ENCODE measurements around the gene CRACR2A. TPM values are rescaled to one million over a fixed set of nuclear protein-coding genes. Genes with fewer than 3 reads are reported as not detected.

The CRACR2A gene
- total and polyA plus RNA-seq, 2 of the 8 experiments (the other 6 are each of a cell fraction or from before 2014, with no cell fraction given) = 0.85 to 3.2 TPM

DNA sequence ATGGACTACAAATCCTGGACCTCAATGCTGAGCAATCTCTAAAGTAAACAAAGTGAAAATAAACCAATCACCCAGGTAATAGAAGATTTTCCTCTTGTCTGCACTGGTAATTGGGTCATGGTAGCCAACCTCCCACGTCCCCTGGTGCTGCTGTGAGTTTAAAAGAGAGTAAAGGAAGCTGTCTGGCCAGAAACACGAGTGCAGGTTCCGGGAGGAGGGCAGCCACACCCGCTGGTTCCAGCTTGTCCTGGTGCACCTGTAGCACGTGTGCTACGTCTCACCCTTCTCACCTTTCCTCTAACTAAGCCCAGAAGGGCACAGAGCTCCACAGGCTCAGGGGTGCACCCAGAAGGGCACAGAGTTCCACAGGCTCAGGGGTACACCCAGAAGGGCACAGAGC lies 5.4 kb downstream of the CRACR2A start:
- Histone ChIP-seq H3K27me3 (replicated peaks in 1 of 4; ENCODE audit: control insufficient read depth in 3 of 4, extremely low read depth in 1 of 4, insufficient read depth in 3 of 4, low read length in 3 of 4) (peaks cover 0 to 9% (median 9%) of the 10 kb centered on the region in 4 experiments; a peak in 6 of 7 replicates), H2BK120ac (replicated peaks; ENCODE audit: low read depth, low read length) (no peak overlapping the region), H3K4ac (replicated peaks; ENCODE audit: insufficient read length, low read depth, low read length) (no peak overlapping the region), H3K23me2 (ENCODE audit: low read depth, low read length) (no peaks in the 10 kb centered on the region; the same call in 1 of the 2 replicates), H3K56ac (replicated peaks; ENCODE audit: insufficient read length, low read depth, low read length) (no peak overlapping the region), H3K9ac (replicated peaks in 1 of 4; ENCODE audit: extremely low read depth in 1 of 4, low read depth in 3 of 4, low read length in 3 of 4) (no peak overlapping the region), H2AFZ (ENCODE audit: low read length) (no peak overlapping the region), H2BK20ac (ENCODE audit: low read length) (no peak overlapping the region), H3K14ac (ENCODE audit: insufficient read length) (no peak overlapping the region), H3K79me2 (ENCODE audit: control insufficient read depth in 1 of 2, insufficient read depth in 2 of 2, low read length in 2 of 2) (no peaks in the 10 kb centered on the region), H3K79me1 (ENCODE audit: low read depth, low read length) (no peaks in the 10 kb centered on the region), H4K8ac (ENCODE audit: extremely low read depth, insufficient read depth, low read length) (no peak overlapping the region), H3K27ac (ENCODE audit: low read depth, low read length) (no peak overlapping the region), H3K4me2 (ENCODE audit: insufficient read depth in 1 of 2, low read depth in 2 of 2, low read length in 2 of 2) (no peak overlapping the region), H2AK5ac (ENCODE audit: low read depth, low read length) (no peak overlapping the region), H4K20me1 (replicated peaks in 1 of 2; ENCODE audit: control insufficient read depth in 1 of 2, insufficient read depth in 2 of 2, low read length in 2 of 2) (no peaks in the 10 kb centered on the region), H3K4me1 (replicated peaks in 1 of 4; ENCODE audit: control insufficient read depth in 3 of 4, insufficient read depth in 4 of 4, low read length in 3 of 4) (peaks cover 0 to 4% (median 1%) of the 10 kb centered on the region in 4 experiments; a peak in 4 of 7 replicates), H3K9me3 (ENCODE audit: insufficient read depth in 2 of 2, low read depth in 1 of 2, low read length in 1 of 2) (no peaks in the 10 kb centered on the region), H3K18ac (ENCODE audit: extremely low read depth, low read length) (no peak overlapping the region), H3K23ac (ENCODE audit: insufficient read length) (no peak overlapping the region), H4K5ac (ENCODE audit: insufficient read length, low read depth, low read length) (no peak overlapping the region), H2BK5ac (ENCODE audit: low read depth, low read length) (no peak overlapping the region), H3K36me3 (ENCODE audit: control insufficient read depth in 2 of 4, insufficient read depth in 4 of 4, low read length in 3 of 4) (no peaks in the 10 kb centered on the region), H2BK15ac (ENCODE audit: low read length) (no peak overlapping the region), H4K91ac (replicated peaks; ENCODE audit: insufficient read length, low read length) (no peak overlapping the region), H2BK12ac (ENCODE audit: low read depth, low read length) (no peak overlapping the region), H3K4me3 (ENCODE audit: extremely low read depth in 1 of 4, insufficient read depth in 2 of 4, low read depth in 3 of 4, low read length in 4 of 4) (no peak overlapping the region)
- ChIA-PET POLR2A (ENCODE audit: partially characterized antibody) (interaction anchor here (0.7 kb wide), 1 partner anchor 41 kb away, joined by 3 read pairs; no protein-coding TSS in a partner anchor), CTCF (ENCODE audit: partially characterized antibody) (interaction anchor here (0.8 to 2.0 kb wide), 3 partner anchors 30 to 447 kb away, joined by 3 to 5 read pairs (median 4); no protein-coding TSS in a partner anchor)
- DNase-seq (ENCODE audit: low read depth in 1 of 2, low spot score in 2 of 2) (peak in 1 of 2 experiments; percentile 24), FAIRE-seq (no peak)
- 81% methylated on average over 6 of the region's 6 CpGs; no CpG with 5 or more reads in 1 of the 2 experiments for WGBS, 2 experiments (ENCODE audit: extremely low coverage in 1 of 2, insufficient coverage in 1 of 2, insufficient read length in 1 of 2, insufficient replicate concordance in 2 of 2, low coverage in 1 of 2, low lambda C conversion rate in 2 of 2, missing lambda C conversion rate in 1 of 2)
- TF ChIP-seq JUND (IDR thresholded peaks at IDR 0.05; ENCODE audit: low read length) (no peak), EGR1 (IDR thresholded peaks at IDR 0.05; ENCODE audit: borderline replicate concordance, low read depth, low read length) (no peak), SP2 (IDR thresholded peaks at IDR 0.05; ENCODE audit: low read length) (no peak), KDM1A (IDR thresholded peaks at IDR 0.05; ENCODE audit: borderline replicate concordance, low read length) (no peak), ASH2L (IDR thresholded peaks at IDR 0.05; ENCODE audit: low read length) (no peak), TBP (IDR thresholded peaks at IDR 0.05; ENCODE audit: low read depth, low read length) (no peak), POLR2AphosphoS5 (IDR thresholded peaks at IDR 0.05; ENCODE audit: low read depth, low read length) (no peak), MAFK (IDR thresholded peaks at IDR 0.05; ENCODE audit: low read depth, low read length) (no peak), RNF2 (IDR thresholded peaks at IDR 0.05; ENCODE audit: borderline replicate concordance, low read depth, low read length, missing control alignments, poor library complexity, severe bottlenecking) (no peak), POU5F1 (IDR thresholded peaks at IDR 0.05; ENCODE audit: low read depth, low read length) (no peak), SIN3A (conservative IDR thresholded peaks at IDR 0.05 in 1 of 2, IDR thresholded peaks at IDR 0.05 in 1 of 2; ENCODE audit: low read depth in 1 of 2, low read length in 2 of 2) (no peak)
- TF ChIP-seq, protein P1, sequence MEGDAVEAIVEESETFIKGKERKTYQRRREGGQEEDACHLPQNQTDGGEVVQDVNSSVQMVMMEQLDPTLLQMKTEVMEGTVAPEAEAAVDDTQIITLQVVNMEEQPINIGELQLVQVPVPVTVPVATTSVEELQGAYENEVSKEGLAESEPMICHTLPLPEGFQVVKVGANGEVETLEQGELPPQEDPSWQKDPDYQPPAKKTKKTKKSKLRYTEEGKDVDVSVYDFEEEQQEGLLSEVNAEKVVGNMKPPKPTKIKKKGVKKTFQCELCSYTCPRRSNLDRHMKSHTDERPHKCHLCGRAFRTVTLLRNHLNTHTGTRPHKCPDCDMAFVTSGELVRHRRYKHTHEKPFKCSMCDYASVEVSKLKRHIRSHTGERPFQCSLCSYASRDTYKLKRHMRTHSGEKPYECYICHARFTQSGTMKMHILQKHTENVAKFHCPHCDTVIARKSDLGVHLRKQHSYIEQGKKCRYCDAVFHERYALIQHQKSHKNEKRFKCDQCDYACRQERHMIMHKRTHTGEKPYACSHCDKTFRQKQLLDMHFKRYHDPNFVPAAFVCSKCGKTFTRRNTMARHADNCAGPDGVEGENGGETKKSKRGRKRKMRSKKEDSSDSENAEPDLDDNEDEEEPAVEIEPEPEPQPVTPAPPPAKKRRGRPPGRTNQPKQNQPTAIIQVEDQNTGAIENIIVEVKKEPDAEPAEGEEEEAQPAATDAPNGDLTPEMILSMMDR (IDR thresholded peaks at IDR 0.05; ENCODE audit: control extremely low read depth in 1 of 3, insufficient read depth in 1 of 3, low read depth in 1 of 3, low read length in 3 of 3) = no peak
